ENCODE measurements around the gene KRTAP10-2. TPM values are rescaled to one million over a fixed set of nuclear protein-coding genes. Genes with fewer than 3 reads are reported as not detected.
"Not testable (repeated sequence)": the region's sequence is repeated elsewhere in the genome, so short reads cannot be mapped to it uniquely, and the experiment has no call there.

KRTAP10-2 gene
- total RNA-seq, 1 donor from 2014 or later: not detected

- H3K9me3 Mint-ChIP-seq (ENCODE audit: unreplicated experiment): no peaks in the 10 kb centered on the region
- DNase-seq (ENCODE audit: low spot score): no peak
- H3K4me1 Mint-ChIP-seq (ENCODE audit: unreplicated experiment): peaks cover 4% of the 10 kb centered on the region
- H3K4me3 Mint-ChIP-seq (ENCODE audit: unreplicated experiment): no peak overlapping the region
- no peak overlapping the region for H3K27ac Mint-ChIP-seq (ENCODE audit: unreplicated experiment)
- no peak for TF ChIP-seq CTCF (IDR thresholded peaks at IDR 0.05; ENCODE audit: unreplicated experiment)
- H3K27me3 Mint-ChIP-seq (ENCODE audit: unreplicated experiment): peaks cover 15% of the 10 kb centered on the region
- peaks cover 10% of the 10 kb centered on the region for H3K36me3 Mint-ChIP-seq (ENCODE audit: low read depth, unreplicated experiment)
These were observed 24.7 kb upstream of the KRTAP10-2 start for GRCh38 chr21:44576025-44576420.

GRCh38 chr21:44575307-44576024 lies 24.2 kb upstream of the KRTAP10-2 start:
- H3K4me1 Mint-ChIP-seq (ENCODE audit: unreplicated experiment): peaks cover 4% of the 10 kb centered on the region
- H3K36me3 Mint-ChIP-seq (ENCODE audit: low read depth, unreplicated experiment): peaks cover 10% of the 10 kb centered on the region
- TF ChIP-seq CTCF (IDR thresholded peaks at IDR 0.05; ENCODE audit: unreplicated experiment): no peak
- H3K27ac Mint-ChIP-seq (ENCODE audit: unreplicated experiment): no peak overlapping the region
- no peak overlapping the region for H3K4me3 Mint-ChIP-seq (ENCODE audit: unreplicated experiment)
- no peak for DNase-seq (ENCODE audit: low spot score)
- H3K9me3 Mint-ChIP-seq (ENCODE audit: unreplicated experiment): no peaks in the 10 kb centered on the region
- peaks cover 15% of the 10 kb centered on the region for H3K27me3 Mint-ChIP-seq (ENCODE audit: unreplicated experiment)

- H3K9me3 Mint-ChIP-seq (ENCODE audit: unreplicated experiment): no peaks in the 10 kb centered on the region
- DNase-seq (ENCODE audit: low spot score): no peak
- peaks cover 4% of the 10 kb centered on the region for H3K4me1 Mint-ChIP-seq (ENCODE audit: unreplicated experiment)
- peaks cover 10% of the 10 kb centered on the region for H3K36me3 Mint-ChIP-seq (ENCODE audit: low read depth, unreplicated experiment)
- H3K27me3 Mint-ChIP-seq (ENCODE audit: unreplicated experiment): peaks cover 14% of the 10 kb centered on the region
- H3K27ac Mint-ChIP-seq (ENCODE audit: unreplicated experiment): no peak overlapping the region
- no peak overlapping the region for H3K4me3 Mint-ChIP-seq (ENCODE audit: unreplicated experiment)
- no peak for TF ChIP-seq CTCF (IDR thresholded peaks at IDR 0.05; ENCODE audit: unreplicated experiment)
These were observed 23.4 kb upstream of the KRTAP10-2 start for GRCh38 chr21:44574457-44575306.

- not testable (repeated sequence) for H3K9me3 Mint-ChIP-seq (ENCODE audit: unreplicated experiment); H3K27ac Mint-ChIP-seq (ENCODE audit: unreplicated experiment); DNase-seq (ENCODE audit: low spot score); H3K4me3 Mint-ChIP-seq (ENCODE audit: unreplicated experiment); H3K4me1 Mint-ChIP-seq (ENCODE audit: unreplicated experiment)
- Mint-ChIP-seq H3K27me3 (ENCODE audit: unreplicated experiment) (peaks cover 12% of the 10 kb centered on the region), H3K36me3 (ENCODE audit: low read depth, unreplicated experiment) (peaks cover 10% of the 10 kb centered on the region)
These were observed 22.5 kb upstream of the KRTAP10-2 start, which contains the start of gene KRTAP10-4 for GRCh38 chr21:44573630-44574456. TSS of gene KRTAP10-4 (plus strand) at chr21:44573729. CDS start at chr21:44573759, 30 bp downstream.

GRCh38 chr21:44572959-44573583 lies 21.8 kb upstream of the KRTAP10-2 start:
- no peak for DNase-seq (ENCODE audit: low spot score)
- Mint-ChIP-seq H3K4me1 (ENCODE audit: unreplicated experiment) (peaks cover 4% of the 10 kb centered on the region), H3K36me3 (ENCODE audit: low read depth, unreplicated experiment) (peaks cover 10% of the 10 kb centered on the region), H3K9me3 (ENCODE audit: unreplicated experiment) (no peaks in the 10 kb centered on the region), H3K27me3 (ENCODE audit: unreplicated experiment) (peaks cover 12% of the 10 kb centered on the region), H3K27ac (ENCODE audit: unreplicated experiment) (no peak overlapping the region), H3K4me3 (ENCODE audit: unreplicated experiment) (no peak overlapping the region)
- TF ChIP-seq CTCF (IDR thresholded peaks at IDR 0.05; ENCODE audit: unreplicated experiment): no peak

All from endothelial cell (in vitro differentiated cells).